HCT116 (cell line): ENCODE results near the gene CYP2E1. TPM values are rescaled to one million over a fixed set of nuclear protein-coding genes. Genes with fewer than 3 reads are reported as not detected.
"Not testable (repeated sequence)": the region's sequence is repeated elsewhere in the genome, so short reads cannot be mapped to it uniquely, and the experiment has no call there.

Experiments
- ATAC-seq: fragments of 200-7000 bp; cut with Tn5 transposase; 2 replicates; pipeline ENCODE4 v1.9.1; 2020; ENCODE audit warnings: mild to moderate bottlenecking, moderate library complexity
- BruUV-seq: library from RNA; stranded (reverse); fragments of 400-500 nt; replicated peaks from 2 replicates; lab custom pipeline; 2021; lab: Mats Ljungman, UMichigan
- CTCF ChIA-PET: fragments of 300-600 bp; sonication (Branson Sonifier 250); formaldehyde crosslinking; loops from one replicate; lab custom pipeline; 2021; ENCODE audit warnings: antibody characterized with exemption; lab: Charles Lee
- POLR2A ChIA-PET: fragments of 300-600, 350-600 bp; sonication (Branson Sonifier 250); formaldehyde crosslinking; loops from one replicate; lab custom pipeline; 2021; ENCODE audit warnings: antibody characterized with exemption; lab: Charles Lee
- RAD21 ChIA-PET, 2 experiments: fragments of 300-600 bp; sonication (Branson Sonifier 250); formaldehyde crosslinking; loops; one replicate each; lab custom pipeline; 2023; ENCODE audit warnings: low total read pairs in 2 of 2; ENCODE audit not compliant: uncharacterized antibody in 2 of 2, unreplicated experiment in 2 of 2, low non-redundant PET in 1 of 2; lab: Charles Lee
- DNase-seq: peaks from one replicate; pipeline ENCODE4 v3.0.0-alpha.2; 2010; ENCODE audit warnings: low read depth, low spot score
- H2AFZ ChIP-seq: fragments of 200-600 bp; shearing (Covaris generic), sonication (generic); 2 replicates; pipeline ENCODE4 v1.6.1; 2017; ENCODE audit warnings: low read depth, mixed run types, mixed read lengths, antibody characterized with exemption, low read length; ENCODE audit not compliant: poor library complexity, severe bottlenecking
- H3K27ac ChIP-seq: 2 replicates; pipeline ENCODE4 v1.5.1; 2012; ENCODE audit warnings: low read depth, low read length
- H3K27me3 ChIP-seq: fragments of 200-600 bp; sonication (generic); 2 replicates; pipeline ENCODE4 v1.6.1; 2016; ENCODE audit warnings: mixed run types, low read length, mixed read lengths; ENCODE audit not compliant: insufficient read depth
- H3K36me3 ChIP-seq, 2 experiments: fragments of 200-500 bp in 1 of 2; fragments of 200-600 bp in 1 of 2; sonication (Bioruptor generic) in 1 of 2; sonication (generic) in 1 of 2; 2 replicates each; pipeline versions ENCODE4 v1.5.1 to v1.6.1; 2014 to 2016; ENCODE audit warnings: low read length in 2 of 2, inconsistent platforms in 1 of 2, mixed read lengths in 1 of 2, mixed run types in 1 of 2; ENCODE audit not compliant: insufficient read depth in 2 of 2, control insufficient read depth in 1 of 2
- H3K4me1 ChIP-seq, 2 experiments: fragments of 200-600 bp in 1 of 2; sonication (generic) in 1 of 2; 2 replicates each; pipeline versions ENCODE4 v1.5.1 to v1.6.1; 2012 to 2017; ENCODE audit warnings: low read length in 2 of 2, inconsistent platforms in 1 of 2, mild to moderate bottlenecking in 1 of 2, mixed read lengths in 1 of 2, mixed run types in 1 of 2, moderate library complexity in 1 of 2; ENCODE audit not compliant: insufficient read depth in 2 of 2, control insufficient read depth in 1 of 2
- H3K4me2 ChIP-seq: fragments of 200-600 bp; sonication (generic); 2 replicates; pipeline ENCODE4 v1.6.1; 2017; ENCODE audit warnings: mixed run types, low read length, mixed read lengths
- H3K4me3 ChIP-seq, 2 experiments: fragments of 200-600 bp in 1 of 2; sonication (generic) in 1 of 2; replicated peaks in 1 of 2; 2 replicates each; pipeline ENCODE4 v1.5.1; 2011 to 2016; ENCODE audit warnings: low read length in 2 of 2, control low read depth in 1 of 2, low read depth in 1 of 2, mild to moderate bottlenecking in 1 of 2, mixed read lengths in 1 of 2, mixed run types in 1 of 2
- H3K79me2 ChIP-seq: fragments of 200-600 bp; sonication (generic); 2 replicates; pipeline ENCODE4 v1.6.1; 2017; ENCODE audit warnings: mild to moderate bottlenecking, mixed run types, low read length, moderate library complexity, mixed read lengths; ENCODE audit not compliant: insufficient read depth
- H3K9ac ChIP-seq: fragments of 200-600 bp; sonication (generic); 2 replicates; pipeline ENCODE4 v1.6.1; 2016; ENCODE audit warnings: low read length, mixed read lengths
- H3K9me2 ChIP-seq: fragments of 200-600 bp; sonication (generic), shearing (Covaris generic); 2 replicates; pipeline ENCODE4 v1.6.1; 2017; ENCODE audit warnings: mixed run types, mild to moderate bottlenecking, moderate library complexity; ENCODE audit not compliant: insufficient read depth
- H3K9me3 ChIP-seq, 2 experiments: fragments of 200-500 bp in 1 of 2; fragments of 200-600 bp in 1 of 2; sonication (Bioruptor generic) in 1 of 2; sonication (generic) in 1 of 2; 2 replicates each; pipeline ENCODE4 v1.6.1; 2014 to 2017; ENCODE audit warnings: low read length in 2 of 2, mixed read lengths in 2 of 2, inconsistent platforms in 1 of 2, low read depth in 1 of 2, mild to moderate bottlenecking in 1 of 2, mixed run types in 1 of 2, moderate library complexity in 1 of 2; ENCODE audit not compliant: control insufficient read depth in 1 of 2, insufficient read depth in 1 of 2
- H4K20me1 ChIP-seq: fragments of 200-600 bp; sonication (generic), shearing (Covaris generic); 2 replicates; pipeline ENCODE4 v1.6.1; 2017; ENCODE audit warnings: mixed run types, mild to moderate bottlenecking, moderate library complexity; ENCODE audit not compliant: insufficient read depth
- intact Hi-C: fragments of 100-400 bp; cut with micrococcal nuclease; formaldehyde crosslinking; loops from 2 replicates; pipeline ENCODE4 v1.10.0; 2022
- total RNA-seq: library from RNA; stranded (reverse); gene quantifications from one replicate; pipeline ENCODE4 v1.2.1, GENCODE V29; 2021; ENCODE audit not compliant: unreplicated experiment

CYP2E1 gene
- total RNA-seq, 1 experiment from 2014 or later: 1.5 TPM

DNA sequence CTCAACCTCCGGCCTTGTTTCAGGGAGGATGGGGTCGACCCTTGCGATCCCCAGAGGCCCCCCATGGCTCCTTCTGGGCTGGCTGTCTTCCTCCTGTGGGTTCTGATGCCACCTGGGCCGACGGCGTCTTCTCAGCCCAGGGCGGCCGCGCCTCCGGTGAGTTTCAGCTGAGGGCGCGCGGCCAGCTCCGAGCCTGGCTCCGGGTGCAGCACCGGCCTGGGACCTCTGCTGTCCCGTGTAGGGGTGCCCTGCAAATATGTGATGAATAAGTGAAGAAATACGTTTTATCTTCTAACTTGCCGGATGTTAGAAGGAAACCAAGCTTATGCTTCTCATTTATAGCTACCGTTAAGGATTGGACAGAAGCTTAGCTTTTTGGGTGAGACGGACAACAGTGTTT lies 42.6 kb downstream of the CYP2E1 start:
- CTCF ChIA-PET, H3K36me3 ChIP-seq, intact Hi-C loops, H3K79me2 ChIP-seq, H3K9ac ChIP-seq, H3K4me2 ChIP-seq, POLR2A ChIA-PET, H3K4me1 ChIP-seq, H3K4me3 ChIP-seq, H2AFZ ChIP-seq, H3K9me3 ChIP-seq, H3K27me3 ChIP-seq, H3K27ac ChIP-seq, ATAC-seq, BruUV-seq, H3K9me2 ChIP-seq, DNase-seq, H4K20me1 ChIP-seq, RAD21 ChIA-PET: not testable (repeated sequence)

DNA sequence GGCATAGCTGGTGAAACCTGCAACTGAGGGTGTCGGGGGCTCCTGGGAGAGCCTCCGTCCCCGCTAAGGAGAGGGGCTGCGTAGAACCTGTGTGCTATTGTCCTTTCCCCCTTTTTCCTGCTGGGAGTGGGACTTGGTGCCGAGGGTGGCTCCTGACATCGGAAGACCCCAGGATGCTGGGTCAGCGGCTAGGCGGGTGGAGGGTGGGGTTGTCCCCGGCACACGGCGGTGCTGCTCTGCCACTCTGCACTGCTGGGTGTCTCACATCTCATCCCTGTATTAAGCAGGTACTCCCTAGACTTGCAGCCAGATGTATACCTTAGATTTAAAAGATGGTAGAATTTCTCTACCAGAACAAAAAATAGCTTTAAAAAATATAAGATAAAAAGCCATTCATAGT lies 44.9 kb downstream of the CYP2E1 start:
- POLR2A ChIA-PET, H3K9me3 ChIP-seq, H3K27ac ChIP-seq, DNase-seq, H2AFZ ChIP-seq, H3K27me3 ChIP-seq, CTCF ChIA-PET, BruUV-seq, H4K20me1 ChIP-seq, H3K9me2 ChIP-seq, H3K79me2 ChIP-seq, H3K4me3 ChIP-seq, H3K9ac ChIP-seq, H3K4me1 ChIP-seq, H3K4me2 ChIP-seq, intact Hi-C loops, ATAC-seq, H3K36me3 ChIP-seq, RAD21 ChIA-PET: not testable (repeated sequence)

DNA sequence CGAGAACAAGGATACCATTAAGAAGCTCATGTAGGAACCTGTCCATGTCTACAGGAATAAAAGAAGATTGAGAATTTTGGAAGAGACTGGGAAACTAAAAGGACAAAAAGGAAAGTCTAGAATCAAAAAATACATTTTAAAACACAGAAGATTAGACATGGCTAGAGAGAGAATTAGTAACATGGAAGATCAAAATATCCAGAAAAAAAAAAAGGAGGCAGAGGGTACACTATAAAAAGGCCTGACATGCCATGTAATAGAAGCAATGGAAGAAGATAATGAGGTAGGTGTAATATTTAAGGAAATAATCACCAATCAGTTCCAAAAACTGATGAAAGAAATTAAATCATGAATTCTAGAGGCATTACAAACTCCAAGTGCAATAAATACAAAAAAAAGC lies 46.3 kb downstream of the CYP2E1 start:
- H3K9me3 ChIP-seq, H3K79me2 ChIP-seq, intact Hi-C loops, RAD21 ChIA-PET, H2AFZ ChIP-seq, POLR2A ChIA-PET, H3K9ac ChIP-seq, CTCF ChIA-PET, ATAC-seq, DNase-seq, H3K27me3 ChIP-seq, H3K27ac ChIP-seq, H3K4me2 ChIP-seq, H3K4me1 ChIP-seq, BruUV-seq, H3K9me2 ChIP-seq, H3K36me3 ChIP-seq, H4K20me1 ChIP-seq, H3K4me3 ChIP-seq: not testable (repeated sequence)

DNA sequence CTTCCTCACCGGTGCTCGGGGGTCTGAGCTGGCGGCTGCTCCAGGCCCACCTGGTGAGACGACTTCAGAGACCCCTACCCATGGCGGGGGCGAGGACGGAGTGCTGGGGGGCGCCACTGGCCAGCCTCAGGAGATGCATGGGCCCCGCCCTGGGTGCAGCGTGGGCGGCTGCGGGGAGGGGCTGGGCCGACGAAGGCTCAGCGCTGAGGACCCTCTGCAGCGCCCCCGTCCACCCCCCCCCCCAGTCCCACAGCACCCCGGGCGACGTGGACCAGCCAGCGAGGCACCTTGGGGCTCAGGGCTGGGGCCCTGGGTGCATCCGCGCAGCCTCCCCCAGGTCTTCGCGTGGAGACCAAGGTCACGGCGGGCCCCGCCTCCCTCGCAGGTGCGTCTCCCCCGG lies 49.9 kb downstream of the CYP2E1 start:
- H3K9ac ChIP-seq, H3K4me3 ChIP-seq, CTCF ChIA-PET, H3K27ac ChIP-seq, H3K4me2 ChIP-seq, intact Hi-C loops, H3K9me2 ChIP-seq, H2AFZ ChIP-seq, H3K9me3 ChIP-seq, RAD21 ChIA-PET, H4K20me1 ChIP-seq, H3K27me3 ChIP-seq, H3K4me1 ChIP-seq, ATAC-seq, BruUV-seq, POLR2A ChIA-PET, DNase-seq, H3K36me3 ChIP-seq, H3K79me2 ChIP-seq: not testable (repeated sequence)
